ENCODE data around the gene CLCN7. TPM values are rescaled to one million over a fixed set of nuclear protein-coding genes. Genes with fewer than 3 reads are reported as not detected.

Gene CLCN7
- total and polyA plus RNA-seq, 2 of the 8 experiments (the other 6 are each of a cell fraction or from before 2014, with no cell fraction given): 38.6 to 81.5 TPM

DNA sequence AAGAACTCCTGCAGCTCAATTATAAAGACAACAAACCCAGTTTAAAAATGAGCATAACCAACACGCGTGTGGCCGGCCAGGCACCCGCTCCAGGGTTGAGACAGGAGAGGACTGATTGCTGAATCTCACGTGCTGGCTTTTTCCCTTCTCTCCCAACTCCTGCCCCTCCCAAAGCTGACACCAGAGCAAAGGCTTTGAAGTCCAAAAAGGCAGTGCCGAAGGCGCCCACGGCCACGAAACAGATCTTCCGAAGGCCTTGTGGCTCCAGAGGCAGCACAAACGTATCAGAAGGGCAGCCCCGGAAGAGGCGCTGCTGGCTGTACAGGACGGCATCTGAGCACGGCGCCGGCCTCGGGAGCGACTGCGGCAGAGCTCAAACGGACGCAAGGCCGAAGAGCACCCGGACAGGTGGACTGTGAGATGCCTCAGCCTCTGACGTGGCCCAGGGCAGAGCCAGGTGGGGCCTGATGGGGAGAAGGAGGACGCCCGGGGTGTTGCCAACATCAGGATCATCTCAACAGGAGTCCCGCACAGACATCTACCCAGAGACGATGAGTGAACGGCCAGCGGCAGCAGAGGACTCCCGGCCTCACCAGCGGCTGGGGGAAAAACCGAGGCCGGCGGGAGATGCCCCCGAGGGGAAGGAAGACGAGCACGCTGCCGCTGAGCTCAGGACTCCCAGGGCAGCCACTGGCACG is 10.5 kb downstream of the CLCN7 start:
- H2BK120ac ChIP-seq (replicated peaks; ENCODE audit: low read depth, low read length): no peak overlapping the region
- no peak overlapping the region for H2BK12ac ChIP-seq (ENCODE audit: low read depth, low read length)
- peaks cover 0 to 32% of the 10 kb centered on the region in 2 experiments; a peak in 2 of 4 replicates for H3K79me2 ChIP-seq (ENCODE audit: control insufficient read depth in 1 of 2, insufficient read depth in 2 of 2, low read length in 2 of 2)
- H3K79me1 ChIP-seq (ENCODE audit: low read depth, low read length): peaks cover 17% of the 10 kb centered on the region
- ChIA-PET POLR2A (ENCODE audit: partially characterized antibody) (interaction anchor here (0.6 to 1.2 kb wide), 3 partner anchors 7 to 29 kb away, joined by 3 to 5 read pairs (median 5); no protein-coding TSS in a partner anchor), CTCF (ENCODE audit: partially characterized antibody) (interaction anchor here (0.6 to 1.7 kb wide), 3 partner anchors 14 to 122 kb away, joined by 3 read pairs; no protein-coding TSS in a partner anchor)
- no peak overlapping the region for H3K9ac ChIP-seq (replicated peaks in 1 of 4; ENCODE audit: extremely low read depth in 1 of 4, low read depth in 3 of 4, low read length in 3 of 4)
- H2AFZ ChIP-seq (ENCODE audit: low read length): no peak overlapping the region
- H4K8ac ChIP-seq (ENCODE audit: extremely low read depth, insufficient read depth, low read length): no peak overlapping the region
- H3K18ac ChIP-seq (ENCODE audit: extremely low read depth, low read length): no peak overlapping the region
- H3K56ac ChIP-seq (replicated peaks; ENCODE audit: insufficient read length, low read depth, low read length): no peak overlapping the region
- H4K91ac ChIP-seq (replicated peaks; ENCODE audit: insufficient read length, low read length): no peak overlapping the region
- H4K5ac ChIP-seq (ENCODE audit: insufficient read length, low read depth, low read length): no peak overlapping the region
- H2BK15ac ChIP-seq (ENCODE audit: low read length): no peak overlapping the region
- no peaks in the 10 kb centered on the region for H3K27me3 ChIP-seq (replicated peaks in 1 of 4; ENCODE audit: control insufficient read depth in 3 of 4, extremely low read depth in 1 of 4, insufficient read depth in 3 of 4, low read length in 3 of 4)
- no peak overlapping the region for H3K27ac ChIP-seq (ENCODE audit: low read depth, low read length)
- H3K36me3 ChIP-seq (ENCODE audit: control insufficient read depth in 2 of 4, insufficient read depth in 4 of 4, low read length in 3 of 4): peaks cover 0 to 22% (median 4%) of the 10 kb centered on the region in 4 experiments; a peak in 4 of 8 replicates
- no peak overlapping the region for H2BK5ac ChIP-seq (ENCODE audit: low read depth, low read length)
- H3K4me3 ChIP-seq (ENCODE audit: extremely low read depth in 1 of 4, insufficient read depth in 2 of 4, low read depth in 3 of 4, low read length in 4 of 4): no peak overlapping the region
- DNase-seq (ENCODE audit: low read depth in 1 of 2, low spot score in 2 of 2) (peak in 1 of 2 experiments; percentile 30), FAIRE-seq (no peak)
- no peak overlapping the region for H3K14ac ChIP-seq (ENCODE audit: insufficient read length)
- H2AK5ac ChIP-seq (ENCODE audit: low read depth, low read length): no peak overlapping the region
- H3K23me2 ChIP-seq (ENCODE audit: low read depth, low read length): no peaks in the 10 kb centered on the region
- no peak overlapping the region for H2BK20ac ChIP-seq (ENCODE audit: low read length)
- H3K9me3 ChIP-seq (ENCODE audit: insufficient read depth in 2 of 2, low read depth in 1 of 2, low read length in 1 of 2): no peaks in the 10 kb centered on the region
- H3K23ac ChIP-seq (ENCODE audit: insufficient read length): no peak overlapping the region
- WGBS, 2 experiments (ENCODE audit: extremely low coverage in 1 of 2, insufficient coverage in 1 of 2, insufficient read length in 1 of 2, insufficient replicate concordance in 2 of 2, low coverage in 1 of 2, low lambda C conversion rate in 2 of 2, missing lambda C conversion rate in 1 of 2): 94% methylated on average over 32 of the region's 41 CpGs; no CpG with 5 or more reads in 1 of the 2 experiments
- H4K20me1 ChIP-seq (replicated peaks in 1 of 2; ENCODE audit: control insufficient read depth in 1 of 2, insufficient read depth in 2 of 2, low read length in 2 of 2): peaks cover 5 to 17% of the 10 kb centered on the region in 2 experiments
- no peaks in the 10 kb centered on the region for H3K4me1 ChIP-seq (replicated peaks in 1 of 4; ENCODE audit: control insufficient read depth in 3 of 4, insufficient read depth in 4 of 4, low read length in 3 of 4)
- no peak overlapping the region for H3K4ac ChIP-seq (replicated peaks; ENCODE audit: insufficient read length, low read depth, low read length)
- H3K4me2 ChIP-seq (ENCODE audit: insufficient read depth in 1 of 2, low read depth in 2 of 2, low read length in 2 of 2): no peak overlapping the region
- TF ChIP-seq, protein P1, sequence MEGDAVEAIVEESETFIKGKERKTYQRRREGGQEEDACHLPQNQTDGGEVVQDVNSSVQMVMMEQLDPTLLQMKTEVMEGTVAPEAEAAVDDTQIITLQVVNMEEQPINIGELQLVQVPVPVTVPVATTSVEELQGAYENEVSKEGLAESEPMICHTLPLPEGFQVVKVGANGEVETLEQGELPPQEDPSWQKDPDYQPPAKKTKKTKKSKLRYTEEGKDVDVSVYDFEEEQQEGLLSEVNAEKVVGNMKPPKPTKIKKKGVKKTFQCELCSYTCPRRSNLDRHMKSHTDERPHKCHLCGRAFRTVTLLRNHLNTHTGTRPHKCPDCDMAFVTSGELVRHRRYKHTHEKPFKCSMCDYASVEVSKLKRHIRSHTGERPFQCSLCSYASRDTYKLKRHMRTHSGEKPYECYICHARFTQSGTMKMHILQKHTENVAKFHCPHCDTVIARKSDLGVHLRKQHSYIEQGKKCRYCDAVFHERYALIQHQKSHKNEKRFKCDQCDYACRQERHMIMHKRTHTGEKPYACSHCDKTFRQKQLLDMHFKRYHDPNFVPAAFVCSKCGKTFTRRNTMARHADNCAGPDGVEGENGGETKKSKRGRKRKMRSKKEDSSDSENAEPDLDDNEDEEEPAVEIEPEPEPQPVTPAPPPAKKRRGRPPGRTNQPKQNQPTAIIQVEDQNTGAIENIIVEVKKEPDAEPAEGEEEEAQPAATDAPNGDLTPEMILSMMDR (IDR thresholded peaks at IDR 0.05; ENCODE audit: control extremely low read depth in 1 of 3, insufficient read depth in 1 of 3, low read depth in 1 of 3, low read length in 3 of 3): no peak
- TF ChIP-seq POLR2A (IDR thresholded peaks at IDR 0.05; ENCODE audit: control extremely low read depth in 1 of 2, low read depth in 2 of 2, low read length in 2 of 2) (no peak), CREB1 (IDR thresholded peaks at IDR 0.05) (no peak), TCF12 (IDR thresholded peaks at IDR 0.05; ENCODE audit: low read depth, low read length) (no peak), SIN3A (conservative IDR thresholded peaks at IDR 0.05 in 1 of 2, IDR thresholded peaks at IDR 0.05 in 1 of 2; ENCODE audit: low read depth in 1 of 2, low read length in 2 of 2) (no peak), RXRA (IDR thresholded peaks at IDR 0.05; ENCODE audit: insufficient read depth, low read depth, low read length) (no peak), RFX5 (IDR thresholded peaks at IDR 0.05; ENCODE audit: borderline replicate concordance, low read depth, low read length) (no peak), RBBP5 (IDR thresholded peaks at IDR 0.05; ENCODE audit: borderline replicate concordance, low read depth, low read length) (no peak), SP1 (IDR thresholded peaks at IDR 0.05; ENCODE audit: low read depth, low read length) (no peak), NANOG (IDR thresholded peaks at IDR 0.05; ENCODE audit: insufficient read depth, low read depth, low read length, poor library complexity, severe bottlenecking) (no peak), CEBPB (IDR thresholded peaks at IDR 0.05; ENCODE audit: low read depth, low read length) (no peak)
